ENCODE results near the gene ATP5PD. TPM values are rescaled to one million over a fixed set of nuclear protein-coding genes. Genes with fewer than 3 reads are reported as not detected.

Gene ATP5PD
- total and polyA plus RNA-seq, 2 of the 13 experiments (the other 11 are each of a cell fraction or from before 2014, with no cell fraction given): 158 to 428 TPM

DNA sequence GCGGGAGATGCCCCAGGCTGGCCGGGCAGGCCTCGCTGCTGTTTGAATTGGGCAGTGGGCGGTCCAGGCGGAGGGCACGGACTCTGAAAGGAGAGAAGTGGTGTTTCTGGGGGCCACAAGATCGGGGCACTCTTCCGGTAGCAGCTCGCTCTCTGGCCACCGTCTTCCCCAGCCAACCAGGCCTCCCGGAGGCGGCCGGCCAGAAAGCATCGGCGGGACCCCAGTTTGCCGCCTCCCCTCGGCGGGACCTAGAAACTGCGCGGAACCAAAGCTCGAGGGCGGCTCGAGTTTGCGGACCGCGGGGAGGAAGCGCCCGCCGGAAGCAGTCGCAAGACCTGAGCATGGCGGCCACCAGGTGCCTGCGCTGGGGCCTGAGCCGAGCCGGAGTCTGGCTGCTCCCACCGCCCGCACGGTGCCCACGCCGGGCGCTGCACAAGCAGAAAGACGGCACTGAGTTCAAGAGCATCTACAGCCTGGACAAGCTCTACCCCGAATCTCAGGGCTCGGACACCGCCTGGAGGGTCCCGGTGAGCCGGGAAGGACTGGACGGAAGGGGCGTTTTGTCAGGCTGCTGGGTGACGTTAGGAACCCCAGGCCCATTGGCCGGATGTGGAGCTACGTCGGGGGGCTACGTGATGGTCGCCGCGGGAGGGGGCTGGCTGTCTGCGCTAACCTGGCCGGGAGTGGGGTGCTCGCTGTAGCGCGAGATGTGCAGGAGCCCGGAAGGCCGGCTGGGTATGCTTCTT is 34.2 kb downstream of the ATP5PD start, which contains the start of gene MRPL58 (continued):
- TF ChIP-seq U2AF1 (optimal IDR thresholded peaks at IDR 0.05; ENCODE audit: low read depth, low read length) (peak; percentile 92), NFYC (CRISPR knock-in tag; IDR thresholded peaks at IDR 0.05) (peak; percentile 59; the same call in 1 of the 2 replicates), ZFX (CRISPR knock-in tag; IDR thresholded peaks at IDR 0.05; ENCODE audit: low read depth) (peak; percentile 98), ZNF7 (CRISPR knock-in tag; IDR thresholded peaks at IDR 0.05) (peak; percentile 41; the same call in 1 of the 2 replicates), ZNF280D (CRISPR knock-in tag; IDR thresholded peaks at IDR 0.05) (peak; percentile 83), HNRNPH1 (optimal IDR thresholded peaks at IDR 0.05; ENCODE audit: low read depth, low read length) (no peak), BHLHE40 (IDR thresholded peaks at IDR 0.05; ENCODE audit: low read length) (peak; percentile 57), ZNF660 (CRISPR knock-in tag; IDR thresholded peaks at IDR 0.05; ENCODE audit: borderline replicate concordance, low read depth) (peak; percentile 46; the same call in 1 of the 2 replicates), ZNF30 (CRISPR knock-in tag; IDR thresholded peaks at IDR 0.05) (0 out of 2 replicates have a peak, but pooled peaks have one; percentile 77), ZNF496 (CRISPR knock-in tag; IDR thresholded peaks at IDR 0.05; ENCODE audit: insufficient replicate concordance) (no peak), ZNF263 (CRISPR knock-in tag; IDR thresholded peaks at IDR 0.05) (peak; percentile 67; the same call in 1 of the 2 replicates), TEAD2 (CRISPR knock-in tag; IDR thresholded peaks at IDR 0.05) (no peak), JUN (CRISPR knock-in tag; IDR thresholded peaks at IDR 0.05) (peak; percentile 8; the same call in 1 of the 2 replicates), CREB1 (IDR thresholded peaks at IDR 0.05) (peak; percentile 46; the same call in 1 of the 2 replicates), CREB1 (CRISPR knock-in tag; IDR thresholded peaks at IDR 0.05) (peak; percentile 91), HDAC2 (CRISPR knock-in tag; IDR thresholded peaks at IDR 0.05) (peak; percentile 95), SAFB2 (CRISPR knock-in tag; IDR thresholded peaks at IDR 0.05; ENCODE audit: borderline replicate concordance, low read depth) (peak; percentile 96), ZNF652 (CRISPR knock-in tag; IDR thresholded peaks at IDR 0.05; ENCODE audit: borderline replicate concordance, low read depth) (peak; percentile 31; the same call in 1 of the 2 replicates), ZNF362 (CRISPR knock-in tag; IDR thresholded peaks at IDR 0.05; ENCODE audit: borderline replicate concordance) (peak; percentile 73; the same call in 1 of the 2 replicates), SRSF4 (IDR thresholded peaks at IDR 0.05; ENCODE audit: low read depth, low read length, poor library complexity, severe bottlenecking) (no peak), KDM1A (CRISPR knock-in tag; IDR thresholded peaks at IDR 0.05) (no peak; the same call in 1 of the 2 replicates), MAFG (CRISPR knock-in tag; IDR thresholded peaks at IDR 0.05) (no peak), ZNF546 (CRISPR knock-in tag; conservative IDR thresholded peaks at IDR 0.05) (peak; percentile 79; the same call in 1 of the 2 replicates), RARA (CRISPR knock-in tag; IDR thresholded peaks at IDR 0.05) (peak; percentile 59), DNMT1 (CRISPR knock-in tag; IDR thresholded peaks at IDR 0.05) (peak; percentile 91; the same call in 1 of the 2 replicates)
- TF ChIP-seq, protein P1, sequence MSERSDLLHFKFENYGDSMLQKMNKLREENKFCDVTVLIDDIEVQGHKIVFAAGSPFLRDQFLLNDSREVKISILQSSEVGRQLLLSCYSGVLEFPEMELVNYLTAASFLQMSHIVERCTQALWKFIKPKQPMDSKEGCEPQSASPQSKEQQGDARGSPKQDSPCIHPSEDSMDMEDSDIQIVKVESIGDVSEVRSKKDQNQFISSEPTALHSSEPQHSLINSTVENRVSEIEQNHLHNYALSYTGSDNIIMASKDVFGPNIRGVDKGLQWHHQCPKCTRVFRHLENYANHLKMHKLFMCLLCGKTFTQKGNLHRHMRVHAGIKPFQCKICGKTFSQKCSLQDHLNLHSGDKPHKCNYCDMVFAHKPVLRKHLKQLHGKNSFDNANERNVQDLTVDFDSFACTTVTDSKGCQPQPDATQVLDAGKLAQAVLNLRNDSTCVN (CRISPR knock-in tag; IDR thresholded peaks at IDR 0.05; ENCODE audit: borderline replicate concordance): peak; percentile 81
